HG03108 (cell line): Measurements from ENCODE around the gene ORC3.
"Not testable (repeated sequence)": the region's sequence is repeated elsewhere in the genome, so short reads cannot be mapped to it uniquely, and the experiment has no call there.

Experiments
- ATAC-seq: cut with Tn5 transposase; IDR thresholded peaks from one replicate; pipeline ENCODE4 v1.9.1; 2021; ENCODE audit warnings: moderate library complexity; ENCODE audit not compliant: unreplicated experiment

Gene ORC3

GRCh38 chr6:87690441-87690840 lies 100.5 kb downstream of the ORC3 start:
- no peak for ATAC-seq

GRCh38 chr6:87692086-87692485 lies 102.2 kb downstream of the ORC3 start:
- ATAC-seq = no peak

GRCh38 chr6:87696817-87697216 lies 106.9 kb downstream of the ORC3 start:
- ATAC-seq = not testable (repeated sequence)

GRCh38 chr6:87697581-87698546 lies 107.9 kb downstream of the ORC3 start:
- no peak for ATAC-seq

- ATAC-seq = no peak
These were observed 108.6 kb downstream of the ORC3 start for GRCh38 chr6:87698547-87699006.

- ATAC-seq = no peak
These were observed 109.6 kb downstream of the ORC3 start for GRCh38 chr6:87699576-87699975.

- ATAC-seq = no peak
These were observed 110.7 kb downstream of the ORC3 start for GRCh38 chr6:87700397-87701343.

- no peak for ATAC-seq
These were observed 111.4 kb downstream of the ORC3 start for GRCh38 chr6:87701344-87701675.

GRCh38 chr6:87701676-87702588 lies 112.0 kb downstream of the ORC3 start, which contains the start of gene AKIRIN2:
AKIRIN2 (minus strand) TSS chr6:87702233; CDS start chr6:87701684, 549 bp downstream.
- ATAC-seq = peak; percentile 55

GRCh38 chr6:87702589-87702945 lies 112.6 kb downstream of the ORC3 start:
- peak; percentile 6 for ATAC-seq

GRCh38 chr6:87703039-87703438 lies 113.1 kb downstream of the ORC3 start:
- not testable (repeated sequence) for ATAC-seq

- peak; percentile 55 for ATAC-seq
These were observed 115.2 kb downstream of the ORC3 start for GRCh38 chr6:87705070-87705691.

GRCh38 chr6:87706187-87706966 lies 116.4 kb downstream of the ORC3 start:
- ATAC-seq = no peak

GRCh38 chr6:87708581-87709427 lies 118.9 kb downstream of the ORC3 start:
- ATAC-seq = not testable (repeated sequence)

- no peak for ATAC-seq
These were observed 120.2 kb downstream of the ORC3 start for GRCh38 chr6:87710090-87710489.

- ATAC-seq = not testable (repeated sequence)
These were observed 122.8 kb downstream of the ORC3 start for GRCh38 chr6:87712713-87713112.

GRCh38 chr6:87714093-87714842 lies 124.3 kb downstream of the ORC3 start:
- no peak for ATAC-seq
